ENCODE data around the gene USP9X. TPM values are rescaled to one million over a fixed set of nuclear protein-coding genes. Genes with fewer than 3 reads are reported as not detected.

USP9X gene
- total RNA-seq, 1 donor from 2014 or later: 72.4 TPM

- no peaks in the 10 kb centered on the region for H3K27me3 ChIP-seq
- intact Hi-C loops (cut with DNase I): no loop called here
- no peaks in the 10 kb centered on the region for H3K9me3 ChIP-seq
- no peak overlapping the region for H3K4me3 ChIP-seq
- peaks cover 19% of the 10 kb centered on the region for H3K4me1 ChIP-seq
- peaks cover 0 to 10% of the 10 kb centered on the region in 2 donors for H3K36me3 ChIP-seq
- TF ChIP-seq POLR2A (IDR thresholded peaks at IDR 0.05): no peak
- TF ChIP-seq POLR2AphosphoS5 (IDR thresholded peaks at IDR 0.05; ENCODE audit: insufficient read depth in 1 of 2, low read depth in 1 of 2): no peak
- TF ChIP-seq CTCF (IDR thresholded peaks at IDR 0.05): no peak
- H3K27ac ChIP-seq: no peak overlapping the region
- no peak for DNase-seq (ENCODE audit: extremely low spot score in 2 of 2)
These were observed 36.5 kb downstream of the USP9X start for GRCh38 chrX:41121766-41122165.

GRCh38 chrX:41122664-41123257 is 37.5 kb downstream of the USP9X start:
- Histone ChIP-seq H3K4me3 (no peak overlapping the region), H3K4me1 (peaks cover 25% of the 10 kb centered on the region)

GRCh38 chrX:41127477-41128192 is 42.4 kb downstream of the USP9X start:
- Histone ChIP-seq H3K4me1 (peaks cover 9% of the 10 kb centered on the region), H3K36me3 (peaks cover 0 to 23% of the 10 kb centered on the region in 2 donors), H3K4me3 (no peak overlapping the region), H3K27me3 (no peaks in the 10 kb centered on the region), H3K9me3 (no peaks in the 10 kb centered on the region), H3K27ac (no peak overlapping the region)
- intact Hi-C loops (cut with DNase I): no loop called here
- no peak for DNase-seq (ENCODE audit: extremely low spot score in 2 of 2)
- TF ChIP-seq POLR2A (IDR thresholded peaks at IDR 0.05): no peak
- TF ChIP-seq CTCF (IDR thresholded peaks at IDR 0.05): no peak
- no peak for TF ChIP-seq POLR2AphosphoS5 (IDR thresholded peaks at IDR 0.05; ENCODE audit: insufficient read depth in 1 of 2, low read depth in 1 of 2)

More at GRCh38 chrX:41122664-41123257, 37.5 kb downstream of the USP9X start:
- H3K9me3 ChIP-seq: no peaks in the 10 kb centered on the region
- H3K27me3 ChIP-seq: no peaks in the 10 kb centered on the region
- no peak overlapping the region for H3K27ac ChIP-seq
- DNase-seq (ENCODE audit: extremely low spot score in 2 of 2): no peak
- intact Hi-C loops (cut with DNase I): no loop called here
- H3K36me3 ChIP-seq: peaks cover 0 to 10% of the 10 kb centered on the region in 2 donors
- TF ChIP-seq POLR2A (IDR thresholded peaks at IDR 0.05): no peak
- no peak for TF ChIP-seq CTCF (IDR thresholded peaks at IDR 0.05)
- TF ChIP-seq POLR2AphosphoS5 (IDR thresholded peaks at IDR 0.05; ENCODE audit: insufficient read depth in 1 of 2, low read depth in 1 of 2): no peak

GRCh38 chrX:41128955-41129354 is 43.7 kb downstream of the USP9X start:
- intact Hi-C loops (cut with DNase I): no loop called here
- Histone ChIP-seq H3K27ac (no peak overlapping the region), H3K27me3 (no peaks in the 10 kb centered on the region), H3K36me3 (peaks cover 0 to 17% of the 10 kb centered on the region in 2 donors), H3K4me3 (no peak overlapping the region), H3K9me3 (no peaks in the 10 kb centered on the region), H3K4me1 (peaks cover 6% of the 10 kb centered on the region)
- TF ChIP-seq CTCF (IDR thresholded peaks at IDR 0.05): no peak
- no peak for TF ChIP-seq POLR2A (IDR thresholded peaks at IDR 0.05)
- TF ChIP-seq POLR2AphosphoS5 (IDR thresholded peaks at IDR 0.05; ENCODE audit: insufficient read depth in 1 of 2, low read depth in 1 of 2): no peak
- DNase-seq (ENCODE audit: extremely low spot score in 2 of 2): no peak

- intact Hi-C loops (cut with DNase I): no loop called here
These were observed 46.5 kb downstream of the USP9X start for GRCh38 chrX:41131766-41132165.

More at GRCh38 chrX:41131766-41132165, 46.5 kb downstream of the USP9X start:
- Histone ChIP-seq H3K4me3 (no peak overlapping the region), H3K27ac (no peak overlapping the region), H3K4me1 (peaks cover 6% of the 10 kb centered on the region), H3K9me3 (no peaks in the 10 kb centered on the region), H3K36me3 (peaks cover 0 to 23% of the 10 kb centered on the region in 2 donors), H3K27me3 (no peaks in the 10 kb centered on the region)
- DNase-seq (ENCODE audit: extremely low spot score in 2 of 2): no peak
- no peak for TF ChIP-seq CTCF (IDR thresholded peaks at IDR 0.05)
- no peak for TF ChIP-seq POLR2AphosphoS5 (IDR thresholded peaks at IDR 0.05; ENCODE audit: insufficient read depth in 1 of 2, low read depth in 1 of 2)
- TF ChIP-seq POLR2A (IDR thresholded peaks at IDR 0.05): no peak

Measured in vagina (tissue), 2 donors.